GM10248 (cell line): ENCODE measurements around the gene PHF2.
A peak's percentile ranks its signal among the peaks of the same experiment; 100 is the strongest.

Experiments used
- CTCF ChIA-PET: fragments of 300-600 bp; sonication (Branson Sonifier 250); formaldehyde crosslinking; extraction: SDS; loops from one replicate; lab custom pipeline; 2021; ENCODE audit warnings: antibody characterized with exemption; lab: Yijun Ruan, JAX
- POLR2A ChIA-PET: fragments of 350-650 bp; sonication (Branson Sonifier 250); formaldehyde crosslinking; extraction: SDS; loops from one replicate; lab custom pipeline; 2020; ENCODE audit warnings: antibody characterized with exemption; lab: Yijun Ruan, JAX
- DNase-seq: peaks from one replicate; pipeline ENCODE4 v3.0.0; 2012; ENCODE audit errors: extremely low spot score
- CTCF ChIP-seq: IDR thresholded peaks from 2 replicates; pipeline ENCODE4 v1.5.1; 2012; ENCODE audit warnings: mild to moderate bottlenecking, low read depth; ENCODE audit errors: extremely low read depth, missing control alignments, control extremely low read depth

PHF2 gene

GRCh38 chr9:93612052-93612795 lies 35.8 kb downstream of the PHF2 start:
- ChIA-PET CTCF (interaction anchor here (1.1 kb wide), 1 partner anchor 26 kb away, joined by 3 read pairs; no protein-coding TSS in a partner anchor), POLR2A (no interaction called here)
- TF ChIP-seq CTCF, result no peak
- DNase-seq, result no peak

GRCh38 chr9:93612796-93613154 lies 36.4 kb downstream of the PHF2 start:
- CTCF ChIA-PET, result no interaction called here
- POLR2A ChIA-PET, result no interaction called here
- DNase-seq, result peak; percentile 53
- TF ChIP-seq CTCF, result no peak

GRCh38 chr9:93613174-93613573 lies 36.8 kb downstream of the PHF2 start:
- POLR2A ChIA-PET, result no interaction called here
- DNase-seq, result no peak
- TF ChIP-seq CTCF, result no peak
- CTCF ChIA-PET, result no interaction called here

- POLR2A ChIA-PET, result no interaction called here
- no peak for TF ChIP-seq CTCF
- CTCF ChIA-PET, result no interaction called here
- DNase-seq, result no peak
These were observed 37.4 kb downstream of the PHF2 start for GRCh38 chr9:93613791-93614190.

- TF ChIP-seq CTCF, result no peak
- POLR2A ChIA-PET, result no interaction called here
- CTCF ChIA-PET, result no interaction called here
- no peak for DNase-seq
These were observed 38.6 kb downstream of the PHF2 start for GRCh38 chr9:93614830-93615468.

- no peak for DNase-seq
- TF ChIP-seq CTCF, result no peak
- POLR2A ChIA-PET, result no interaction called here
- CTCF ChIA-PET, result no interaction called here
These were observed 39.7 kb downstream of the PHF2 start for GRCh38 chr9:93616044-93616443.

- POLR2A ChIA-PET, result no interaction called here
- no peak for TF ChIP-seq CTCF
- CTCF ChIA-PET, result no interaction called here
- DNase-seq, result no peak
These were observed 40.9 kb downstream of the PHF2 start for GRCh38 chr9:93617273-93617672.
